HG03457 (cell line): ENCODE measurements around the gene SERINC5.

Source experiments
- ATAC-seq: cut with Tn5 transposase; IDR thresholded peaks from one replicate; pipeline ENCODE4 v1.9.1; 2021; ENCODE audit warnings: moderate number of reproducible peaks; ENCODE audit not compliant: unreplicated experiment

Gene SERINC5

GRCh38 chr5:80230269-80230992, 25.4 kb downstream of the SERINC5 start:
- no peak for ATAC-seq

- no peak for ATAC-seq
Measured at GRCh38 chr5:80229902-80230255, 26.0 kb downstream of the SERINC5 start.

- ATAC-seq: no peak
Measured at GRCh38 chr5:80227979-80228596, 27.8 kb downstream of the SERINC5 start.

- no peak for ATAC-seq
Measured at GRCh38 chr5:80225934-80226326, 29.9 kb downstream of the SERINC5 start.

- ATAC-seq: no peak
Measured at GRCh38 chr5:80225189-80225933, 30.5 kb downstream of the SERINC5 start.

- no peak for ATAC-seq
Measured at GRCh38 chr5:80223561-80223960, 32.3 kb downstream of the SERINC5 start.

- ATAC-seq: no peak
Measured at GRCh38 chr5:80220245-80220897, 35.5 kb downstream of the SERINC5 start.

GRCh38 chr5:80219391-80219790, 36.5 kb downstream of the SERINC5 start:
- no peak for ATAC-seq

- ATAC-seq: no peak
Measured at GRCh38 chr5:80217667-80218066, 38.2 kb downstream of the SERINC5 start.

- ATAC-seq: no peak
Measured at GRCh38 chr5:80216753-80217596, 38.9 kb downstream of the SERINC5 start.

- no peak for ATAC-seq
Measured at GRCh38 chr5:80216096-80216495, 39.8 kb downstream of the SERINC5 start.

- ATAC-seq: no peak
Measured at GRCh38 chr5:80215523-80215922, 40.3 kb downstream of the SERINC5 start.

GRCh38 chr5:80213466-80213865, 42.4 kb downstream of the SERINC5 start:
- no peak for ATAC-seq

GRCh38 chr5:80212171-80212667, 43.6 kb downstream of the SERINC5 start:
- ATAC-seq: no peak

- ATAC-seq: no peak
Measured at GRCh38 chr5:80211327-80211726, 44.5 kb downstream of the SERINC5 start.

GRCh38 chr5:80210014-80210413, 45.8 kb downstream of the SERINC5 start:
- no peak for ATAC-seq

GRCh38 chr5:80208381-80208780, 47.5 kb downstream of the SERINC5 start:
- ATAC-seq: no peak

- ATAC-seq: no peak
Measured at GRCh38 chr5:80207832-80208231, 48.0 kb downstream of the SERINC5 start.

- no peak for ATAC-seq
Measured at GRCh38 chr5:80206282-80206681, 49.6 kb downstream of the SERINC5 start.

GRCh38 chr5:80205846-80206245, 50.0 kb downstream of the SERINC5 start:
- no peak for ATAC-seq
